ENCODE results near the gene THAP8. TPM values are rescaled to one million over a fixed set of nuclear protein-coding genes. Genes with fewer than 3 reads are reported as not detected.

Gene THAP8
- total and polyA plus RNA-seq, 2 of the 13 experiments (the other 11 are each of a cell fraction or from before 2014, with no cell fraction given), result 1.7 to 3.7 TPM

- peak; percentile 66; the same call in 1 of the 2 replicates for TF ChIP-seq ZHX1 (CRISPR knock-in tag; IDR thresholded peaks at IDR 0.05; ENCODE audit: low read depth)
- TF ChIP-seq, protein P1, sequence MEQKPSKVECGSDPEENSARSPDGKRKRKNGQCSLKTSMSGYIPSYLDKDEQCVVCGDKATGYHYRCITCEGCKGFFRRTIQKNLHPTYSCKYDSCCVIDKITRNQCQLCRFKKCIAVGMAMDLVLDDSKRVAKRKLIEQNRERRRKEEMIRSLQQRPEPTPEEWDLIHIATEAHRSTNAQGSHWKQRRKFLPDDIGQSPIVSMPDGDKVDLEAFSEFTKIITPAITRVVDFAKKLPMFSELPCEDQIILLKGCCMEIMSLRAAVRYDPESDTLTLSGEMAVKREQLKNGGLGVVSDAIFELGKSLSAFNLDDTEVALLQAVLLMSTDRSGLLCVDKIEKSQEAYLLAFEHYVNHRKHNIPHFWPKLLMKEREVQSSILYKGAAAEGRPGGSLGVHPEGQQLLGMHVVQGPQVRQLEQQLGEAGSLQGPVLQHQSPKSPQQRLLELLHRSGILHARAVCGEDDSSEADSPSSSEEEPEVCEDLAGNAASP (CRISPR knock-in tag; IDR thresholded peaks at IDR 0.05; ENCODE audit: borderline replicate concordance), result peak; percentile 32; the same call in 1 of the 2 replicates
- no peak for TF ChIP-seq BCLAF1 (IDR thresholded peaks at IDR 0.05)
- no peak for TF ChIP-seq ZNF557 (CRISPR knock-in tag; IDR thresholded peaks at IDR 0.05)
- TF ChIP-seq ZNF761 (CRISPR knock-in tag; conservative IDR thresholded peaks at IDR 0.05), result peak; percentile 61
- no peak for TF ChIP-seq ZNF674 (CRISPR knock-in tag; IDR thresholded peaks at IDR 0.05; ENCODE audit: low read depth)
- TF ChIP-seq GABPA (IDR thresholded peaks at IDR 0.05; ENCODE audit: low read depth, low read length), result no peak
- peak; percentile 65 for TF ChIP-seq GABPA (CRISPR knock-in tag; IDR thresholded peaks at IDR 0.05; ENCODE audit: low read depth)
- peak; percentile 93; the same call in 1 of the 2 replicates for TF ChIP-seq ZNF333 (CRISPR knock-in tag; IDR thresholded peaks at IDR 0.05; ENCODE audit: borderline replicate concordance)
- no peak for TF ChIP-seq ISX (CRISPR knock-in tag; conservative IDR thresholded peaks at IDR 0.05)
- no peak for TF ChIP-seq HMG20B (CRISPR knock-in tag; conservative IDR thresholded peaks at IDR 0.05)
- no peak for TF ChIP-seq ZNF484 (CRISPR knock-in tag; IDR thresholded peaks at IDR 0.05; ENCODE audit: borderline replicate concordance, low read depth)
- no peak; the same call in 1 of the 2 replicates for TF ChIP-seq RBAK (CRISPR knock-in tag; IDR thresholded peaks at IDR 0.05)
- no peak for TF ChIP-seq ZFP36 (IDR thresholded peaks at IDR 0.05; ENCODE audit: borderline replicate concordance, low read depth, low read length, partially characterized antibody)
- TF ChIP-seq ZNF234 (CRISPR knock-in tag; conservative IDR thresholded peaks at IDR 0.05), result no peak
- 0 out of 2 replicates have a peak, but pooled peaks have one; percentile 58 for TF ChIP-seq XBP1 (CRISPR knock-in tag; IDR thresholded peaks at IDR 0.05)
These were observed at the start of gene THAP8 (continued) for GRCh38 chr19:36054119-36054732.
